K562 (cell line): ENCODE data around the gene FOS. TPM values are rescaled to one million over a fixed set of nuclear protein-coding genes. Genes with fewer than 3 reads are reported as not detected.

Experiments used
- BDP1 ChIP-seq: IDR thresholded peaks from 3 replicates; pipeline ENCODE4 v1.6.1; 2011; ENCODE audit not compliant: insufficient read length, insufficient read depth
- BRD9 ChIP-seq: fragments of 450-650 bp; IDR thresholded peaks from 2 replicates; pipeline ENCODE4 v1.6.1; 2018; ENCODE audit warnings: low read depth; ENCODE audit not compliant: partially characterized antibody
- CHCHD3 ChIP-seq: fragments of 250-450 bp; sonication (Bioruptor Pico); IDR thresholded peaks from 2 replicates; pipeline ENCODE4 v2.1.2; 2022; ENCODE audit warnings: mild to moderate bottlenecking
- HMGXB4 ChIP-seq: sonication (generic); formaldehyde crosslinking; IDR thresholded peaks from 2 replicates; pipeline ENCODE4 v1.8.1; 2023; ENCODE audit warnings: mild to moderate bottlenecking, missing genetic modification reagents
- KDM1A ChIP-seq, 2 experiments: fragments of 450-650 bp; IDR thresholded peaks; 2 replicates each; pipeline ENCODE4 v1.6.1; 2016; ENCODE audit warnings: mild to moderate bottlenecking in 2 of 2
- NFATC3 ChIP-seq: fragments of 450-650 bp; IDR thresholded peaks from 2 replicates; pipeline ENCODE4 v1.6.1; 2017; ENCODE audit warnings: mild to moderate bottlenecking
- PTBP1 ChIP-seq: fragments of 200-400 bp; formaldehyde crosslinking; IDR thresholded peaks from 2 replicates; pipeline ENCODE4 v1.6.1; 2017; ENCODE audit warnings: low read depth, low read length
- SMAD4 ChIP-seq: fragments of 250-450 bp; sonication (Bioruptor Pico); conservative IDR thresholded peaks from 2 replicates; pipeline ENCODE4 v1.8.0; 2021; ENCODE audit warnings: inconsistent platforms, mild to moderate bottlenecking, moderate library complexity
- TARDBP ChIP-seq: fragments of 450-650 bp; IDR thresholded peaks from 2 replicates; pipeline ENCODE4 v1.6.1; 2016
- TBP ChIP-seq: optimal IDR thresholded peaks from 2 replicates; pipeline ENCODE3; 2011; ENCODE audit warnings: low read depth, low read length, improper control_type of control experiment
- THAP7 ChIP-seq: fragments of 250-450 bp; sonication (Bioruptor Pico); IDR thresholded peaks from 2 replicates; pipeline ENCODE4 v1.5.0; 2021
- ZBTB11 ChIP-seq, 3 experiments: fragments of 200-800 bp in 1 of 3; fragments of 250-450 bp in 1 of 3; fragments of 450-650 bp in 1 of 3; sonication (Bioruptor Pico) in 1 of 3; sonication (Bioruptor generic) in 1 of 3; formaldehyde crosslinking in 1 of 3; IDR thresholded peaks; 2 replicates each; pipeline versions ENCODE4 v1.6.1 to v1.8.0; 2016 to 2022; ENCODE audit warnings: mild to moderate bottlenecking in 2 of 3, missing genetic modification characterization in 2 of 3, missing compliant biosample characterization in 1 of 3, moderate library complexity in 1 of 3
- ZNF551 ChIP-seq: fragments of 250-450 bp; sonication (Bioruptor Pico); IDR thresholded peaks from 2 replicates; pipeline ENCODE4 v1.5.0; 2021; ENCODE audit warnings: mild to moderate bottlenecking, moderate library complexity
- ZNF57 ChIP-seq: fragments of 450-650 bp; formaldehyde crosslinking; IDR thresholded peaks from 2 replicates; pipeline ENCODE4 v1.4.0; 2020; ENCODE audit warnings: mild to moderate bottlenecking, moderate library complexity
- ZNF584 ChIP-seq: fragments of 200-800 bp; sonication (Bioruptor generic); IDR thresholded peaks from 2 replicates; pipeline ENCODE4 v1.6.1; 2016; ENCODE audit warnings: low read depth, mild to moderate bottlenecking, missing genetic modification characterization, missing compliant biosample characterization
- polyA plus RNA-seq, 8 experiments: library from polyadenylated mRNA; depleted of rRNA in 4 of 8; stranded (reverse) in 5 of 8; unstranded in 3 of 8; fragments of >200 nt; fragmentation: Nextera tagmentation in 2 of 8; fragmentation: Illumina TruSeq in 1 of 8; extraction: Ambion mirVana in 2 of 8; extraction: Trizol in 1 of 8; gene quantifications; 2 replicates each; pipeline versions ENCODE4 v1.2.1 to v1.2.3, GENCODE V29; 2011 to 2014; ENCODE audit warnings: inconsistent platforms in 1 of 8, missing spikeins in 1 of 8
- total RNA-seq, 7 experiments: library from RNA; depleted of rRNA in 6 of 7; stranded (reverse); fragments of >200 nt in 6 of 7; fragmentation: Illumina TruSeq in 2 of 7; extraction: Trizol in 2 of 7; gene quantifications; 2 replicates each; pipeline versions ENCODE4 v1.2.1 to v1.2.3, GENCODE V29; 2011 to 2021; ENCODE audit warnings: low replicate concordance in 1 of 7
- TF ChIP-seq, protein P1 (sequence below): fragments of 250-450 bp; sonication (Bioruptor Pico); IDR thresholded peaks from 2 replicates; pipeline ENCODE4 v1.8.0; 2021; ENCODE audit warnings: mild to moderate bottlenecking, moderate library complexity
- TF ChIP-seq, protein P2 (sequence below): fragments of 250-450 bp; sonication (Bioruptor Pico); IDR thresholded peaks from 2 replicates; pipeline ENCODE4 v1.5.1; 2021; ENCODE audit warnings: mild to moderate bottlenecking

FOS gene
- total and polyA plus RNA-seq, 9 of the 15 experiments (the other 6 are each of a cell fraction or from before 2014, with no cell fraction given) = 0.54 to 13.8 (median 8.9) TPM

DNA sequence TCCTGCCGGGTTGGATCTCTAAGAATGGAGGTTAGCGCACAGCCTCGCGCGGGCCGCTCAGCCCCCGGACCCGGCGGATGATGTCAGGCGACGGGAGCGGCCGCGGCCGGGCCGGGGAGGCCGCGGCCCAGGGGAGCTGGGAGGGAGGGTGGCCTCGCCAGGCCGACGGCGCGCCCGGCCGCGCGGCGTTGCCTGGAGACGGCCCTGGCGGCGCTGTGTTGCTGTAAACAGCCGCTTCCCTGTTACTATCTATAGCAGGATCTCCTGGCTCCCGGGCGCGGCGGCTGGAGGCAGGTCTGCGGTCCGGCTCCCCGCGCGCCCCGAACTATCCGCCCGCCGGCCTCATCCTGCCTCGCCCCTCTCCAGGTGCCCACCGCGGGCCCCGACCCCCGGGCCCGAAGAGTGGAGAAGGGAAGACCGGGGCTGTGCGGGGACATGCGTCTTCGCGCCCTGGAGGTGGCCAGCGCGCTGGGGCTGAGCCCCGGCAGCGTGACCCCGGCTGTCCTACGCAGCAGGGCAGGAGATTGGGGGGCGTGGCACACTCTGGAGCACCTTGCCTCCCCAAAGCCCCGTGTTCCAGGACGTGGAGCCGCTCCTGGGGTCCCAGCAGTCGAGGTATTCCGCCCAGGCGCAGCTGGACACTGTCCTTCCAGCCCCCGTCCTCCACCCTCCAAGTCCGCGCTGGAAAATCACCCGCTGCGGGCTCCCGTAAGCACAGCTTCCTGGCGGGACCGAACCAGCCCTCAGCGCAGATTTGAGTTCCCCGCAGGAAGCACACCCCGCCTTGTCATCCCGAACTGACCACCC is 1.4 kb upstream of the FOS start (continued):
- TF ChIP-seq HMGXB4 (CRISPR knock-in tag) (no peak), THAP7 (CRISPR knock-in tag) (no peak), CHCHD3 (CRISPR knock-in tag) (no peak), ZNF551 (CRISPR knock-in tag) (no peak), KDM1A (IDR thresholded peaks at IDR 0.05) (no peak), SMAD4 (peak; percentile 85), ZNF57 (CRISPR knock-in tag) (no peak), BRD9 (no peak), TARDBP (no peak; the same call in 1 of the 2 replicates), ZNF584 (CRISPR knock-in tag) (no peak), BDP1 (no peak), PTBP1 (no peak), NFATC3 (no peak), TBP (no peak), ZBTB11 (CRISPR knock-in tag; IDR thresholded peaks at IDR 0.05) (no peak)
- TF ChIP-seq, protein P1, sequence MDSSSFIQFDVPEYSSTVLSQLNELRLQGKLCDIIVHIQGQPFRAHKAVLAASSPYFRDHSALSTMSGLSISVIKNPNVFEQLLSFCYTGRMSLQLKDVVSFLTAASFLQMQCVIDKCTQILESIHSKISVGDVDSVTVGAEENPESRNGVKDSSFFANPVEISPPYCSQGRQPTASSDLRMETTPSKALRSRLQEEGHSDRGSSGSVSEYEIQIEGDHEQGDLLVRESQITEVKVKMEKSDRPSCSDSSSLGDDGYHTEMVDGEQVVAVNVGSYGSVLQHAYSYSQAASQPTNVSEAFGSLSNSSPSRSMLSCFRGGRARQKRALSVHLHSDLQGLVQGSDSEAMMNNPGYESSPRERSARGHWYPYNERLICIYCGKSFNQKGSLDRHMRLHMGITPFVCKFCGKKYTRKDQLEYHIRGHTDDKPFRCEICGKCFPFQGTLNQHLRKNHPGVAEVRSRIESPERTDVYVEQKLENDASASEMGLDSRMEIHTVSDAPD (CRISPR knock-in tag) = no peak
- TF ChIP-seq, protein P2, sequence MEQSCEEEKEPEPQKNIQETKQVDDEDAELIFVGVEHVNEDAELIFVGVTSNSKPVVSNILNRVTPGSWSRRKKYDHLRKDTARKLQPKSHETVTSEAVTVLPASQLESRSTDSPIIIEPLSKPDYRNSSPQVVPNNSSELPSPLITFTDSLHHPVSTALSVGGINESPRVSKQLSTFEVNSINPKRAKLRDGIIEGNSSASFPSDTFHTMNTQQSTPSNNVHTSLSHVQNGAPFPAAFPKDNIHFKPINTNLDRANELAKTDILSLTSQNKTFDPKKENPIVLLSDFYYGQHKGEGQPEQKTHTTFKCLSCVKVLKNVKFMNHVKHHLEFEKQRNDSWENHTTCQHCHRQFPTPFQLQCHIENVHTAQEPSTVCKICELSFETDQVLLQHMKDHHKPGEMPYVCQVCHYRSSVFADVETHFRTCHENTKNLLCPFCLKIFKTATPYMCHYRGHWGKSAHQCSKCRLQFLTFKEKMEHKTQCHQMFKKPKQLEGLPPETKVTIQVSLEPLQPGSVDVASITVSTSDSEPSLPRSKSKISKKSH (CRISPR knock-in tag) = no peak
